ENCODE measurements around the gene PSPC1.

GRCh38 chr13:19818223-19818842 lies 35.6 kb upstream of the PSPC1 start:
- TF ChIP-seq CTCF (IDR thresholded peaks at IDR 0.05; ENCODE audit: insufficient read depth, low read depth, low read length): peak; percentile 22
- no peak for TF ChIP-seq EZH2 (IDR thresholded peaks at IDR 0.05; ENCODE audit: insufficient read depth, low read length)
